ENCODE results near the gene ACOT9.

DNA sequence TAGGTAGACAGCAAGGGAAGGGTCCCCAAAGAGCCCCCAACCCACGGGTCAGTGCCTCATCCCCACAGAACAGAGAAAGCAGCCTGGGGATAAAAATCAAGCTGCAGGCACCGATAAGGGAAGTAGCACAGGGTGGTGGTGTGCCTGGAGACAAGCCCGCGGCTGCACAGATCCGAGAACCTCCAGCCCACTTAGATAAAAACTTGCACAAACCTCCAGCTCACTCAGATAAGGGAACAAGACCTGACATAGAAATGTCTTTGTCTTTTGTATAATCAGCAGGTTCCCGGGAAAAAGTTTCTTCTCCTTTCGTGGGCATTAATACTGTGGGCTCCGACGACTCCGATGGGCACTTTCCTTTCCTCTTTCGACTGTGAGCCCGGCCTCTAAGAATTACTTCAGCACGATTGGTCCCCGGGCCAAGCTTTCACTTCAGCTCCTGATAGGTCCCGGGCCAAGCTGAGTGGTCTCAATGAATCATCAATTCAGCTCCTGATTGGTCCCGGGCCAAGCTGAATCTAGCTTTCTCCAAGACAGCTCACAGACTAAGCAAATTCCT, 43.4 kb downstream of the ACOT9 start:
- TF ChIP-seq CTCF (IDR thresholded peaks at IDR 0.05; ENCODE audit: insufficient read depth, low read length, poor library complexity, severe bottlenecking) (no peak), EZH2phosphoT487 (conservative IDR thresholded peaks at IDR 0.05; ENCODE audit: low read length) (no peak)
